Lung (tissue), 12 donors: ENCODE measurements around the gene SLC26A3. TPM values are rescaled to one million over a fixed set of nuclear protein-coding genes. Genes with fewer than 3 reads are reported as not detected.
A peak's percentile ranks its signal among the peaks of the same experiment; 100 is the strongest.

Experiments used
- ATAC-seq: fragments of 200-7000 bp; cut with Tn5 transposase; one replicate; pipeline ENCODE4 v1.9.1; 2020; ENCODE audit warnings: moderate number of reproducible peaks; ENCODE audit not compliant: insufficient read depth, low FRiP score
- DNase-seq, 3 donors: peaks; one replicate each; pipeline ENCODE4 v3.0.0-alpha.2; 2013 to 2017
- H3K27ac ChIP-seq, 2 donors: one replicate each; pipeline ENCODE4 v1.5.1; 2013; ENCODE audit warnings: mild to moderate bottlenecking in 2 of 2, moderate library complexity in 2 of 2, control low read depth in 1 of 2, inconsistent platforms in 1 of 2, low read depth in 1 of 2, low read length in 1 of 2
- H3K27me3 ChIP-seq, 3 donors: one replicate each; pipeline ENCODE4 v1.5.1; 2013; ENCODE audit warnings: low read length in 2 of 3; ENCODE audit not compliant: control insufficient read depth in 3 of 3, insufficient read depth in 3 of 3
- H3K36me3 ChIP-seq, 4 donors: one replicate each; pipeline ENCODE4 v1.5.1; 2013; ENCODE audit warnings: low read length in 4 of 4, mild to moderate bottlenecking in 1 of 4, moderate library complexity in 1 of 4; ENCODE audit not compliant: control insufficient read depth in 4 of 4, insufficient read depth in 4 of 4
- H3K4me1 ChIP-seq, 5 donors: one replicate each; pipeline ENCODE4 v1.5.1; 2013; ENCODE audit warnings: low read length in 5 of 5, mild to moderate bottlenecking in 2 of 5, moderate library complexity in 1 of 5; ENCODE audit not compliant: control insufficient read depth in 5 of 5, insufficient read depth in 5 of 5
- H3K4me3 ChIP-seq: one replicate; pipeline ENCODE4 v1.5.1; 2013; ENCODE audit warnings: mild to moderate bottlenecking, control low read depth, moderate library complexity
- H3K9ac ChIP-seq, 2 donors: one replicate each; pipeline ENCODE4 v1.5.1; 2013; ENCODE audit warnings: low read length in 2 of 2, control low read depth in 1 of 2; ENCODE audit not compliant: insufficient read depth in 1 of 2
- H3K9me3 ChIP-seq, 4 donors: one replicate each; pipeline ENCODE4 v1.5.1; 2013; ENCODE audit warnings: low read length in 3 of 4, mild to moderate bottlenecking in 1 of 4, moderate library complexity in 1 of 4; ENCODE audit not compliant: control insufficient read depth in 4 of 4, insufficient read depth in 3 of 4
- WGBS, 2 donors: extraction: QIAGEN DNeasy Blood & Tissue Kit; methylation state at CpG; one replicate each; pipeline ENCODE4 v1.1.7; 2013; 5-methylcytosine and 5-hydroxymethylcytosine counted together
- polyA plus RNA-seq, 2 donors: library from polyadenylated mRNA; stranded (reverse); fragments of 200-250 nt; gene quantifications; one replicate each; pipeline ENCODE4 v1.2.1, GENCODE V29; 2013
- total RNA-seq, 2 donors: library from RNA; depleted of rRNA in 1 of 2; stranded (reverse); fragments of >200 nt in 1 of 2; gene quantifications; one replicate each; pipeline ENCODE4 v1.2.1, GENCODE V29; 2014 to 2021
- TF ChIP-seq, protein P1 (sequence below): IDR thresholded peaks from 2 replicates; pipeline ENCODE4 v1.5.1; 2012; ENCODE audit warnings: mild to moderate bottlenecking; ENCODE audit errors: control extremely low read depth, extremely low read depth
- donor health status: control.
- donor health status: control.
- donor health status: Bipolar disorder and iron deficiency.
- donor health status: healthy.
- donor health status: DM: yes; HTN: yes; CAD: no.

SLC26A3 gene
- total and polyA plus RNA-seq, 4 donors: 0.28 to 0.31 TPM; not detected in 2

DNA sequence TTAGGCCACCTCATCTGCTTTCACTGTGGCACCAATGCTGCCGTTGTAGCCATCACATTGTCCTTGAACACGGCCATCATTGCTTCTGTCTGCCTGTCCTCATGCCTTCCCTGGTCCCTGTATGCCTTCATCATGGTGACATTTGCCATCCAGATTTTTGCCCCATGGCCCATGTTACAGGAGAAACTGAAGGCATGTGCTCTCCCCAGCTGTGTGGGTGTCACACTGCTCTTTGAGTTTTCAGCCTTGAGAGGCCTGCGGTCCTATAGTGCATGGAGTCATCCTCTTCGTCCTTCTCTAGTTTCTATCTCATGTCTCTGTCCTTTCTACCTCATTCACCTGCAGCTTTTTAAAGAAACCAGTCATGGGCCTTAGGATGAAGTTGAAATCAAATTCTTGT is 6.2 kb upstream of the SLC26A3 start:
- no peak overlapping the region for H3K9ac ChIP-seq
- DNase-seq (no peak), ATAC-seq (no peak)
- no peaks in the 10 kb centered on the region for H3K4me1 ChIP-seq
- no peaks in the 10 kb centered on the region for H3K9me3 ChIP-seq
- H3K27ac ChIP-seq: no peak overlapping the region
- H3K4me3 ChIP-seq: no peak overlapping the region
- TF ChIP-seq, protein P1, sequence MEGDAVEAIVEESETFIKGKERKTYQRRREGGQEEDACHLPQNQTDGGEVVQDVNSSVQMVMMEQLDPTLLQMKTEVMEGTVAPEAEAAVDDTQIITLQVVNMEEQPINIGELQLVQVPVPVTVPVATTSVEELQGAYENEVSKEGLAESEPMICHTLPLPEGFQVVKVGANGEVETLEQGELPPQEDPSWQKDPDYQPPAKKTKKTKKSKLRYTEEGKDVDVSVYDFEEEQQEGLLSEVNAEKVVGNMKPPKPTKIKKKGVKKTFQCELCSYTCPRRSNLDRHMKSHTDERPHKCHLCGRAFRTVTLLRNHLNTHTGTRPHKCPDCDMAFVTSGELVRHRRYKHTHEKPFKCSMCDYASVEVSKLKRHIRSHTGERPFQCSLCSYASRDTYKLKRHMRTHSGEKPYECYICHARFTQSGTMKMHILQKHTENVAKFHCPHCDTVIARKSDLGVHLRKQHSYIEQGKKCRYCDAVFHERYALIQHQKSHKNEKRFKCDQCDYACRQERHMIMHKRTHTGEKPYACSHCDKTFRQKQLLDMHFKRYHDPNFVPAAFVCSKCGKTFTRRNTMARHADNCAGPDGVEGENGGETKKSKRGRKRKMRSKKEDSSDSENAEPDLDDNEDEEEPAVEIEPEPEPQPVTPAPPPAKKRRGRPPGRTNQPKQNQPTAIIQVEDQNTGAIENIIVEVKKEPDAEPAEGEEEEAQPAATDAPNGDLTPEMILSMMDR: no peak
- no peaks in the 10 kb centered on the region for H3K36me3 ChIP-seq
- 90 to 91% methylated on average over 4 of the region's 4 CpGs for WGBS, 2 donors
- H3K27me3 ChIP-seq: no peaks in the 10 kb centered on the region

DNA sequence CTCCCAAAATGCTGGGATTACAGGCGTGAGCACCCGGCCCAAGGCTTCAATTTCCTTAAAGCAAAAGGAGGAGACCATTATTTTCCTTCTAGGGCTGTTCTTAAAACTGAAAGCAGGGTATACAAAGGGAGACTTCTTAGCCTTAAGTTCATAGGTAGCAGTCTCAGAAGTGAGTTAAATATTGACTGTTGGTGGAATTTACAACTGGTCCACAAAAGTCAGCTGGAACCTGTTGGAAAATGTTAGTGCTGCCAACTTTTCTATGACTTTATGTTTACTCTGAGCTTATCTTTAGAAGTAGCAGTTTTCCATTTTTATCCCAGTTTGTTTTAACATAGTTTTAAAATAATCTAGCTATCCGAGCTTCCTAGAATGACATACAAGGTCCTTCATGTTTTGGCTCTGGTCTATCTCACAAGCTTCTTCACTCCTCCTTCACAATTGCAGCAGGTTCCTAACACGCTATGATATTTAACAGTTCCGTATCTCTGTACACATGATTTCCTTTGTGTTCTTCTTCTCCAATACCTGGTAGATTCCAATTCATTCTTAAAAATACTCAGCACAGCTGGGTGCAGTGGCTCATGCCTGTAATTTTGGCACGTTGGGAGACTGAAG is 3.3 kb downstream of the SLC26A3 start:
- DNase-seq: peak in 2 of 3 donors; percentile 55 to 87

DNA sequence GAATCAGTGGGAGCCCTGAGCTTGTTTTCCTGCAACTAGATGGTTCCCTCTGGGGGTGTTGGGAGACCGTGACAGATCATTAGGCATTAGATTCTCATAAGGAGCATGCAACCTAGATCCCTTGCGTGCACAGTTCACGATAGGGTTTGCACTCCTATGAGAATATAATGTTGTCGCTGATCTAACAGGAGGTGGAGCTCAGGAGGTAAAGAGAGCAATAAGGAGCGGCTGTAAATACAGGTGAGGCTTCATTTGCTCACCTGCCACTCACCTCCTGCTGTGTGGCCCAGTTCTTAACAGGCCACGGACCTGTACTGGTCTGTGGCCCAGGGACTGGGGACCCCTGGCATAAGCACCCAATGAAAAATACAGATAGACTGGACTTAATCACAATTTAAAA is 10.7 kb downstream of the SLC26A3 start:
- Histone ChIP-seq H3K9ac (no peak overlapping the region), H3K27me3 (no peaks in the 10 kb centered on the region), H3K4me1 (no peaks in the 10 kb centered on the region), H3K4me3 (no peak overlapping the region), H3K9me3 (no peaks in the 10 kb centered on the region), H3K27ac (no peak overlapping the region), H3K36me3 (no peaks in the 10 kb centered on the region)
- TF ChIP-seq, protein P1: no peak
- DNase-seq (no peak), ATAC-seq (no peak)
- 83 to 94% methylated on average over 6 of the region's 6 CpGs for WGBS, 2 donors

More for the DNA sequence above, 3.3 kb downstream of the SLC26A3 start:
- Histone ChIP-seq H3K9ac (no peak overlapping the region), H3K4me1 (peaks cover 0 to 2% (median 0%) of the 10 kb centered on the region in 5 donors), H3K27me3 (no peaks in the 10 kb centered on the region), H3K36me3 (no peaks in the 10 kb centered on the region), H3K4me3 (no peak overlapping the region), H3K9me3 (no peaks in the 10 kb centered on the region), H3K27ac (no peak overlapping the region)
- TF ChIP-seq, protein P1: no peak
- no peak for ATAC-seq
- 44 to 53% methylated on average over 6 of the region's 6 CpGs for WGBS, 2 donors

DNA sequence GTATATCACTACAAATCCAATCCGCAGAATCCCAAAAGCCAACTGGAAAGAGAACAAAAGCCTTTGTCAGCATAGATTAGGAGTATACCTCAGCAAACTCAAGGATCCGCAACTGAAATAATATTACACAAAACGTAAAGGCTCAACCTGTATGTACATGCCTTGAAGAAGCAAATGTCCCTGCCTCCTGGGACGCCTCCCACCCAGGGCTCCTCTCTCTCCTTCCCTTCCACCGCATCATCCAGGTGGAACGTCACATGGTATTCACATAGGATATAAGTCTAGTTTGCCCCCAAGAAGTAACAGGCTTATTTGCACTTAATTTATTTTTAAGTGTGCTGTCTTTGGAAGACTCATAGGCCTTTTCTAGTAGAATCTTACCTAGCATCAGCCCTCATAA is 13.4 kb downstream of the SLC26A3 start:
- Histone ChIP-seq H3K4me3 (no peak overlapping the region), H3K9ac (no peak overlapping the region), H3K9me3 (no peaks in the 10 kb centered on the region), H3K4me1 (no peaks in the 10 kb centered on the region), H3K27ac (no peak overlapping the region), H3K27me3 (no peaks in the 10 kb centered on the region), H3K36me3 (no peaks in the 10 kb centered on the region)
- ATAC-seq: no peak
- WGBS, 2 donors: 92 to 95% methylated on average over 6 of the region's 6 CpGs
- no peak for DNase-seq
- TF ChIP-seq, protein P1: no peak
